Fibroblast of the conjunctiva (primary cell): Measurements from ENCODE around the gene CD84.
"Not testable (repeated sequence)": the region's sequence is repeated elsewhere in the genome, so short reads cannot be mapped to it uniquely, and the experiment has no call there.

ENCODE experiments used
- DNase-seq: peaks from one replicate; pipeline ENCODE4 v3.0.0-alpha.2; 2010; ENCODE audit warnings: low read depth

CD84 gene

GRCh38 chr1:160500321-160500990 is 78.8 kb downstream of the CD84 start:
- DNase-seq, result no peak

- no peak for DNase-seq
These were observed 79.7 kb downstream of the CD84 start for GRCh38 chr1:160499631-160500030.

GRCh38 chr1:160498301-160499065 is 80.8 kb downstream of the CD84 start:
- DNase-seq, result not testable (repeated sequence)

- DNase-seq, result no peak
These were observed 83.0 kb downstream of the CD84 start for GRCh38 chr1:160496334-160496733.

- DNase-seq, result no peak
These were observed 84.7 kb downstream of the CD84 start for GRCh38 chr1:160494620-160495019.

- DNase-seq, result no peak
These were observed 86.7 kb downstream of the CD84 start for GRCh38 chr1:160492617-160493016.

GRCh38 chr1:160491981-160492380 is 87.3 kb downstream of the CD84 start:
- no peak for DNase-seq
